ENCODE measurements around the gene RAET1G. TPM values are rescaled to one million over a fixed set of nuclear protein-coding genes. Genes with fewer than 3 reads are reported as not detected.
"Not testable (repeated sequence)": the region's sequence is repeated elsewhere in the genome, so short reads cannot be mapped to it uniquely, and the experiment has no call there.

The RAET1G gene, protein sequence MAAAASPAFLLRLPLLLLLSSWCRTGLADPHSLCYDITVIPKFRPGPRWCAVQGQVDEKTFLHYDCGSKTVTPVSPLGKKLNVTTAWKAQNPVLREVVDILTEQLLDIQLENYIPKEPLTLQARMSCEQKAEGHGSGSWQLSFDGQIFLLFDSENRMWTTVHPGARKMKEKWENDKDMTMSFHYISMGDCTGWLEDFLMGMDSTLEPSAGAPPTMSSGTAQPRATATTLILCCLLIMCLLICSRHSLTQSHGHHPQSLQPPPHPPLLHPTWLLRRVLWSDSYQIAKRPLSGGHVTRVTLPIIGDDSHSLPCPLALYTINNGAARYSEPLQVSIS
- 1 to 10 TPM in 1 of 8 experiments, under 1 TPM in 2, not detected in 5; 0.18 to 5.2 (median 0.56) TPM for total RNA-seq

DNA sequence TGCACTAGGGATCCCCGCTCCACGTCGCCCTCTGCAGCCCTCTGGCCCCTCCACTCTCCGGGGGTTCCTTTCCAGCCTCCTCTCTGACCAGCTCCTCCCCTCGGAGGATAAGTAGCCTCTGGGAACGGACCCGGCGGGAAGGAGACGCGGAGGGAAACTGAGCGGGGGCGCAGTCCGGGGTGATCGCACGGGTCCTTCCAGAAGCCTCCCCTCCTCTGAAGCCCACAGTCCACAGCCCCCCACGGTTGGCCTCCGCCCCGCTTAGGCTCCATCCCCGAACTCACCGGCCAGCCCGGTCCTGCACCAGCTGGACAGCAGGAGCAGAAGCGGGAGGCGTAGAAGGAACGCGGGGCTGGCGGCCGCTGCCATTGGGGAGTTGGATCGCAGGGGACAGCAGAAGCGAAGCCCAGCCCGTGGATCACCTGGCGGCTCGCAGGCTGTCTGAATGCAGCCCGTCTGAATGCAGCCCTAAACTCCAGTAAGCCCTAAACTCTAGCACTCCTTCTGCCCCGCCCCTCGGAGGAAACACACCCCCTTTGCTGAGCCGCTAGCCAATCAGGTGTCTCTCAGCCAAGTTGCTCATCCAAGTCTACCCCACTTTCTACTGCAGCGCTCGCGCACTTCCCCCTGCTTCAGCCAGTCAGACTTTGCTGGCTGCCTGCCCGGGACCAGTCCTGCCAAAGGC lies at the start of gene RAET1G:
Gene RAET1G (minus strand): TSS at position 480 of the 685 bp plus-strand sequence. CDS start 111 bp downstream, at position 369.
- in situ Hi-C loops (cut with MboI; ENCODE audit: low pct_unique_long_range_greater_than_20kb in 2 of 9, low sequenced_read_pairs in 9 of 9, unreplicated experiment in 9 of 9): loop anchor here in 2 of 9 experiments (10.0 kb wide), 2 partner anchors 78 to 88 kb away; no protein-coding TSS in a partner anchor
- 0% methylated on average over 1 to 13 of the region's 40 CpGs; no CpG with 5 or more reads in 8 of the 10 experiments for WGBS, 10 experiments
- Histone ChIP-seq H3K4me3 (peak within 1 kb of the TSS; percentile 12 to 32 (median 30)), H3K27ac (no peak within 1 kb of the TSS), H3K4me1 (replicated peaks in 1 of 2) (peaks cover 3 to 5% of the 10 kb centered on the region in 2 donors)
- peak; percentile 71 to 90 (median 77) for ATAC-seq (replicated peaks in 6 of 8)

DNA sequence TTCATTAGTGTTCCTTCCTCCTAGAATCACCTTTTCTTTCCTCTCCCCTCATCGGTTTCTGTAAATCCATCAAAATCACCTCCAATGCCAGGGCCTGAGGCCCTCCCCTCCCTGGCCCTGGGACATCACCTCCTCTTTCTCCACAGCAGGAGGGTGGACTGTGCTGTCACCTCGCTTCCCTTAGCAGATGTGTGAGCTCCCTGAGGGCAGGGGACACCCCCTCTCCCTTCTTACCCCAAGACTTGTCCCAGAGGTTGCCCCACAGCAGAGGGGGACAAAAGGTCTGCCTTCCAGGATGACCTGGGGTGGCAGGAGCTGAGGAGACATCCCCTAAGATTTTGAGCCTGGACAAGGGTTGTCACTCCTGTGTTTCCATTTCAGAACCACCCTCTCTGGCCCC lies 46.7 kb upstream of the RAET1G start:
- 83% methylated on average over 1 of the region's 2 CpGs; no CpG with 5 or more reads in 9 of the 10 experiments for WGBS, 10 experiments
- no peak for ATAC-seq (replicated peaks in 6 of 8)
- in situ Hi-C loops (cut with MboI; ENCODE audit: low pct_unique_long_range_greater_than_20kb in 2 of 9, low sequenced_read_pairs in 9 of 9, unreplicated experiment in 9 of 9): no loop called here
- H3K27ac ChIP-seq: no peak overlapping the region
- peaks cover 0 to 5% of the 10 kb centered on the region in 2 donors for H3K4me1 ChIP-seq (replicated peaks in 1 of 2)
- no peak overlapping the region for H3K4me3 ChIP-seq

DNA sequence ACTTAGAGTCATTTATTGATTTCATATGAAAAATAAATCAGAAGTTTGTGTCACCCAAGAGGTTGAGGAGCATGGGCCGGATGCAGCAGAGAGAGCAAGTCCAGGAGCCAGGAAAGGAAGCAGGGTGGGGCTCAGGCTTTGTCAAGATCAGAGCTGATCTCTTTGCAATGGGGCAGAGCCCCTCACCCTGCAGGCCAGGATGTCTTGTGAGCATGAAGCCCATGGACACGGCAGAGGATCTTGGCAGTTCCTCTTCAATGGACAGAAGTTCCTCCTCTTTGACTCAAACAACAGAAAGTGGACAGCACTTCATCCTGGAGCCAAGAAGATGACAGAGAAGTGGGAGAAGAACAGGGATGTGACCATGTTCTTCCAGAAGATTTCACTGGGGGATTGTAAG lies 46.0 kb upstream of the RAET1G start:
- H3K4me3 ChIP-seq; in situ Hi-C loops (cut with MboI; ENCODE audit: low pct_unique_long_range_greater_than_20kb in 2 of 9, low sequenced_read_pairs in 9 of 9, unreplicated experiment in 9 of 9); H3K27ac ChIP-seq; ATAC-seq (replicated peaks in 6 of 8); H3K4me1 ChIP-seq (replicated peaks in 1 of 2): not testable (repeated sequence)
- 43 to 100% (median 78%) methylated on average over 1 to 2 of the region's 2 CpGs; no CpG with 5 or more reads in 2 of the 10 experiments for WGBS, 10 experiments

DNA sequence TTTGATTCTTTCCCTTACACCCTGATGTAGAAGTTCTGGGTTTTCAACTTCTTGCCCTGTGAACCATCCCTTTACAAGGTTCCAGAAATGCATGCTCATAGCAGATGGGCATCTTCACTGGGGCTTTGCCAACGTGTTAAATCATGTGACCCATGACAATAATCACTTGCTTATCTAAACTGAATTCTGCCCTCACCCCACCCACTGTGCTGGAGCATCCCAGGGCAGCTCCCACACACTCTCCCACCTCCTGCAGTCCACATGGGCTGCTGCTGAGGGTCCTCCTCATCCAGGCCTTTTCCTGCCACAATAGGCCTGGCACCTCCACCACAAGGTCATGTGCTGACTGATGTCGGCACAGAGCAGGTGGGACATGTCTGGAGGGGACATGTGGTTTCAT lies 45.1 kb upstream of the RAET1G start:
- H3K27ac ChIP-seq; ATAC-seq (replicated peaks in 6 of 8); H3K4me3 ChIP-seq; H3K4me1 ChIP-seq (replicated peaks in 1 of 2); in situ Hi-C loops (cut with MboI; ENCODE audit: low pct_unique_long_range_greater_than_20kb in 2 of 9, low sequenced_read_pairs in 9 of 9, unreplicated experiment in 9 of 9): not testable (repeated sequence)
- 10 to 100% (median 43%) methylated on average over 1 of the region's 2 CpGs; no CpG with 5 or more reads in 5 of the 10 experiments for WGBS, 10 experiments

DNA sequence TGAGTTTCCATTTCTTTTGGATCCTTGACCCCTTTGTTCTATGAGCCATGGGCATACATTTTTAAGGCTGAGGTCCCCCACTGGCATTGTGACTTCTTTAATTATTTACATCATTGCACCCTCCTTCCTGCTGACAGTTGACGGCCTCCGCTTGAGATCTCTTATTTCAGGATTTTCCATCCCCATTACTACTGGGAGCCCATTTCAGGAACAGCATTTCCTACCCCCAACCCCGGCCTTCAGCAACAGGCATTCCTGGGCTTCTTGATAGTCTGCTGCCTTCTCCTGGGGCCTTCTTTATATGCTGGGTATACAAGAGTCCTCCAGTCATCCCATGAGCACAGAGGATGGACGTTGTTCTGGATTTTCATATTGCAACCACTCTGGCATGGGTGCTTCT lies 44.7 kb upstream of the RAET1G start:
- ATAC-seq (replicated peaks in 6 of 8): no peak
- 59 to 94% (median 82%) methylated on average over 2 to 4 of the region's 4 CpGs; no CpG with 5 or more reads in 3 of the 10 experiments for WGBS, 10 experiments
- in situ Hi-C loops (cut with MboI; ENCODE audit: low pct_unique_long_range_greater_than_20kb in 2 of 9, low sequenced_read_pairs in 9 of 9, unreplicated experiment in 9 of 9): no loop called here
- no peak overlapping the region for H3K4me3 ChIP-seq
- peaks cover 5 to 10% of the 10 kb centered on the region in 2 donors for H3K4me1 ChIP-seq (replicated peaks in 1 of 2)
- H3K27ac ChIP-seq: no peak overlapping the region

DNA sequence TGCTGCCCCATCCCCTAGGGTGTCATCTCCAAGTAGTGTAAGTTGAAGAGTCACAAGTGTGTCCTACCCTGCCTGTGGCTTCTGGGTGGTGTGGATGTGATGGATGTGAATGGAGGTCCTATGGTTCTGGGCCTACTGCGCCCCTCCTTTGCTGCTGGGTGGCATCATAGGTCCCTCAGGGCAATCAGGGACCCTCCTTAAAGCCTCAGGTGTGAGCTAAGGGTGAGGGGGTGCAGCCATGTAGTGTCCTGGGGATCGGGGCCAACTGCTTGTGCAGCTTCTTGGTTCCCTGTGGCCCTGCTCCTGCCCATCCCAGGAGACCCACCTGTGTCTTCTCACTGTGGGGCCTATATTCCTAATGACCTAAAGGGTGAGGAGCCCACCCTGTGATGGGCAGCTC lies 43.4 kb upstream of the RAET1G start:
- H3K4me3 ChIP-seq; ATAC-seq (replicated peaks in 6 of 8); in situ Hi-C loops (cut with MboI; ENCODE audit: low pct_unique_long_range_greater_than_20kb in 2 of 9, low sequenced_read_pairs in 9 of 9, unreplicated experiment in 9 of 9); H3K27ac ChIP-seq: not testable (repeated sequence)
- WGBS, 10 experiments: no CpG with 5 or more reads among the region's 2 CpGs
- peaks cover 5 to 10% of the 10 kb centered on the region in 2 donors for H3K4me1 ChIP-seq (replicated peaks in 1 of 2)

DNA sequence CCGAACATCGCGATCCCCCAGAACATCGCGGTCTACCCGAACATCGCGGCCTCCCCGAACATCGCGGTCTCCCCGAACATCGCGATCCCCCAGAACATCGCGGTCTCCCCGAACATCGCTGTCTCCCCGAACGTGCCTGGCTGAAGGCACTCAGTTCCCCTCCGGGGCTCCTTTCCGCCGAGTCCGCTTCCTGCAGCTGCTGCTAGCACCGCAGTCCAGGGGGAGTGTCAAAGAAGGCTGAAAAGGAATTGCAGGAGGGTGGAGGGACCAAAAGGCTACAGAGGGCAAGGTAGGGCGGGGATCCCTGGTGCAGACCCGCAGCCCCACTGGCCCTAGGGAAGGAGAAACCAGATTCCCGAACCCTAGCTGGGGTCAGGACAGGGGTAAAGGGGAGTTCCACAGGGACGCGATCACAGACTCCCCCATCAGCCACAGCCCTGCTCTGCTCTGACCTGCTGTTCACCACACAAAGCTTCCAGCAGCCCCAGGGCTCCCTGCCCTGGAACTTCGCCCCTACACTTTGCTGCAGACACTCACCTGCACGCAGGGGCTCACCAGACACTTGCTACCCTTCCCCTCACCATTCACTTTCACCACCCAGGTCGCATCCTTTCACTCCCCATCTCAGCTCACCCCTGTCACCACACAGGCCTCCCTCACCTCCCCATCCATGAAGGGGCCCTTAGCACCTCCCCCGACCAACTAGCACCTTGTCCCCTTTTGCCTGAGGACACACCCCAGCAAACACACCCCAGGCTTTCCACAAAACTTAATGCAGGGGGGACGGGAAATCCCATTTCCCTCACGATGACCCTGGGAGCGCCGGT lies 42.5 kb upstream of the RAET1G start:
- peak in 2 of 8 experiments; percentile 2 to 4 for ATAC-seq (replicated peaks in 6 of 8)
- Histone ChIP-seq H3K4me1 (replicated peaks in 1 of 2) (peaks cover 5 to 10% of the 10 kb centered on the region in 2 donors), H3K27ac (no peak overlapping the region), H3K4me3 (peak overlapping the region; percentile 41 to 90 (median 43))
- WGBS, 10 experiments: 0 to 68% (median 43%) methylated on average over 2 to 16 of the region's 38 CpGs; no CpG with 5 or more reads in 5 of the 10 experiments
- in situ Hi-C loops (cut with MboI; ENCODE audit: low pct_unique_long_range_greater_than_20kb in 2 of 9, low sequenced_read_pairs in 9 of 9, unreplicated experiment in 9 of 9): no loop called here

DNA sequence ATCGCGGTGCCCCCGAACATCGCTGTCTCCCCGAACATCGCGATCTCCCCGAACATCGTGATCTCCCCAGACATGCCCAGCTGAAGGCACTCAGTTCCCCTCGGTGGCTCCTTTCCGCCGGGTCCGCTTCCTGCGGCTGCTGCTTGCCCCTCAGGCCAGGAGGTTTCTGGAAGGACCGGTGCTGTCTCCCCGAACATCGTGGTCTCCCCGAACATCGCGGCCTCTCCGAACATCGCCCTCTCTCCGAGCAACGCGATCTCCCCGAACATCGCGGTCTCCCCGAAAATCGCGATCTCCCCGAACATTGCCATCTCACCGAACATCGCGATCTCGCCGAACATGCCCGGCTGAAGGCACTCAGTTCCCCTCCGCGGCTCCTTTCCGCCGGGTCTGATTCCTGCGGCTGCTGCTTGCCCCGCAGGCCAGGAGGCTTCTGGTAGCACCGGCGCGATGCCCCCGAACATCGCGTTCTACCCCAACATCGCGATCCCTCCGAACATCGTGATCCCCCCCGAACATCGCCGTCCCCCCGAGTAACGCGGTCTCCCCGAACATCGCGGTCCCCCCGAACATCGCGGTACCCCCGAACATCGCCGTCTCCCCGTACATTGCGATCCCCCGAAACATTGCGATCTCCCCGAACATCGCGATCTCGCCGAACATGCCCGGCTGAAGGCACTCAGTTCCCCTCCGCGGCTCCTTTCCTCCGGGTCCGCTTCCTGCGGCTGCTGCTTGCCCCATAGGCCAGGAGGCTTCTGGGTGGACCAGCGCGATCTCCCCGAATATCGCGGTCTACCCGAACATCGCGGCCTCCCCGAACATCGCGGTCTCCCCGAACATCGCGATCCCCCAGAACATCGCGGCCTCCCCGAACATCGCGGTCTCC lies 41.6 kb upstream of the RAET1G start:
- Histone ChIP-seq H3K4me1 (replicated peaks in 1 of 2) (peaks cover 5 to 10% of the 10 kb centered on the region in 2 donors), H3K4me3 (peak overlapping the region; percentile 41 to 90 (median 43)), H3K27ac (no peak overlapping the region)
- WGBS, 10 experiments: 0% methylated on average over 1 to 19 of the region's 103 CpGs; no CpG with 5 or more reads in 6 of the 10 experiments
- in situ Hi-C loops (cut with MboI; ENCODE audit: low pct_unique_long_range_greater_than_20kb in 2 of 9, low sequenced_read_pairs in 9 of 9, unreplicated experiment in 9 of 9): no loop called here
- peak in 3 of 8 experiments; percentile 4 to 6 (median 5) for ATAC-seq (replicated peaks in 6 of 8)

DNA sequence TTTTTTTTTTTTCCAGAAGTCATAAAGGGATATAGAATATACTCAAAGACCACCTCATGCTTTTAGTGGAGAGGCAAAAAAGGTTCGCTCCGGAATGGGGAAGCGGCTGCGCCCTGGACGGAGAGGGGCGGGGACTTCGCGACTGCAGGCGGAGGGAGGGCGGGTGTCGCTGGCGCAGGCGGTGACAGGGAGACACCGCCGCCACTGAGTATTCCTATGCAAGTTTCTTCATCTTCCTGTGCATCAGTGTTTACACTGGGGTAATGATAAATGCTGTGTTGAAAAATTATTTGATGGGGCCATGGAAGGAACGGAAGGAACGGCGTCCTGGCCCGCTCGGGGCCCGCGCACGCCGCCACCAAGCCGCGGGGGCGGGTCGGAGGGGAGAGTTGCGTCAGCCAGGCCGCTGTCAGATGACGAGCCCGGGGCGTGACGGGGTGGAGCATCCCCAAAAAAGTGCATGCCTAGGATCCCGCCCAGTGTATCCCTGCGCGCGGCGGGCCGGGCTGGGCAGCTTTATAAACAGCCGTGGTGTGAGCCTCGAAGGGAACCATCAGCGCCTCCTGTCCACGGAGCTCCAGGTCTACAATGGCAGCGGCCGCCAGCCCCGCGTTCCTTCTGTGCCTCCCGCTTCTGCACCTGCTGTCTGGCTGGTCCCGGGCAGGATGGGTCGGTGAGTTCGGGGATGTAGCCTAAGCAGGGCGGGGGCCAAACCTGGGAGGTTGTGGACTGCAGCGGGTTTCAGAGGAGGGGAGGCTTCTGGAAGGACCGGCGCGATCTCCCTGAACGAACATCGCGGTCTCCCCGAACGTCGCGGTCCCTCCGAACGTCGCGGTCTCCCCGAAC lies 40.8 kb upstream of the RAET1G start, which contains the start of gene ULBP1:
Gene ULBP1 (plus strand): TSS at position 482 of the 846 bp plus-strand sequence. CDS start 107 bp downstream, at position 589.
- peak; percentile 72 to 87 (median 84) for ATAC-seq (replicated peaks in 6 of 8)
- Histone ChIP-seq H3K4me1 (replicated peaks in 1 of 2) (peaks cover 5 to 10% of the 10 kb centered on the region in 2 donors), H3K27ac (peak within 1 kb of the TSS; percentile 77), H3K4me3 (peak within 1 kb of the TSS; percentile 41 to 90 (median 43))
- in situ Hi-C loops (cut with MboI; ENCODE audit: low pct_unique_long_range_greater_than_20kb in 2 of 9, low sequenced_read_pairs in 9 of 9, unreplicated experiment in 9 of 9): no loop called here
- 0 to 1% (median 0%) methylated on average over 1 to 18 of the region's 69 CpGs; no CpG with 5 or more reads in 6 of the 10 experiments for WGBS, 10 experiments

DNA sequence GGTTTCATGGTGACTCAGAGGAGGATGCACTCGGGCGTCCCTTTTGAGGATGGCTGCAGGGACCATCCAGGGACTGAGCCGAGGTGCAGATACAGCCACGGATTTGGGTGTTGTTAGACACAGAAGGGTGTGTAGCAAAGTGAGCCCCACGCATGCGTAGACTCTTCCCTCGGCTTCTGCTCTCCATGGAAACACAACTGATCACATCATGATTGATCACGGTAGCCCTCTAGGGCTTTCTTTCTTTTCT lies 40.2 kb upstream of the RAET1G start:
- Histone ChIP-seq H3K4me3 (peak overlapping the region; percentile 41 to 90 (median 43)), H3K27ac (peak overlapping the region; percentile 15 to 77), H3K4me1 (replicated peaks in 1 of 2) (peaks cover 5 to 10% of the 10 kb centered on the region in 2 donors)
- WGBS, 10 experiments: 0 to 15% (median 4%) methylated on average over 1 to 7 of the region's 8 CpGs; no CpG with 5 or more reads in 7 of the 10 experiments
- in situ Hi-C loops (cut with MboI; ENCODE audit: low pct_unique_long_range_greater_than_20kb in 2 of 9, low sequenced_read_pairs in 9 of 9, unreplicated experiment in 9 of 9): no loop called here
- ATAC-seq (replicated peaks in 6 of 8): peak; percentile 42 to 66 (median 50)

DNA sequence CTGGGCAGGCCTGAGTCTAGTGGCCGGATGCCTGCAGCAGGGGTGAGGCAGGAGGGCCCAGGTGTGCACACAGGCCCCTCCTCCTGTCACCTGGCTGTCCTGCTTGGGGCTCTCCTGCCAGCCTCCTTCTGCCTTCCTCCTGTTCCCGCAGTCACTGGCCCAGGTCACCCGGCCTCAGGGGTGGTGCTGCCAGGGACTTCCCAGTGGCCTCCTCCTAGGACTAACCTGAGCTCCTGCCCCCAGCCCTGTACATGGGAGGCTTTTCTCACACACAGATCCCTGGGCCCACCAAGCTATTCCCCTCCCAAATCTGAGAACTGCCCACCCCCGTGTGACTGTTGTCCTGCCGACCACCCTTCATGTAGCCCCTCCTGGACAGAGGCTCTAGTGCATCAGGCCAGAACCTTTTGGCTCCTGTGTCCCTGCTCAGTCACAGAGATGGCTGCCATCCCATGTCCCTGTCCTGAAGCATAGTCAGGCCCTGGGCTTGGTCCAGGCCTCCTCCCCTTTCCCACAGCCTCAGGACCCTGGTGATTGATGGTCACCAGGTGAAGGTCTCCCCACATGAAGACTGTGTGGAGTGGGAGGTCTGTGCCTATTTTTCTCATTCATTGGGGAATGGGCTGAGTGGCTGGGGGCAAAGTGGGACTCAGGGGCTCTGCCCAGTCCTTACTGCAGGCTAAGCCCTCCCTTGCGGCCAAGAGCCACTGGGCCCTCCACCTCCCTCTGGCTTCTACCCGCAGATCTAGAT lies 39.7 kb upstream of the RAET1G start:
- Histone ChIP-seq H3K4me1 (replicated peaks in 1 of 2) (peaks cover 5 to 10% of the 10 kb centered on the region in 2 donors), H3K4me3 (peak overlapping the region; percentile 41 to 90 (median 43)), H3K27ac (peak overlapping the region; percentile 15 to 77)
- in situ Hi-C loops (cut with MboI; ENCODE audit: low pct_unique_long_range_greater_than_20kb in 2 of 9, low sequenced_read_pairs in 9 of 9, unreplicated experiment in 9 of 9): no loop called here
- WGBS, 10 experiments: 72 to 100% (median 100%) methylated on average over 2 to 3 of the region's 7 CpGs; no CpG with 5 or more reads in 7 of the 10 experiments
- ATAC-seq (replicated peaks in 6 of 8): peak in 1 of 8 experiments; percentile 1
